H1 (cell line): ENCODE data around the gene NKAIN4. TPM values are rescaled to one million over a fixed set of nuclear protein-coding genes. Genes with fewer than 3 reads are reported as not detected.

Experiments
- BACH1 ChIP-seq: IDR thresholded peaks from 2 replicates; pipeline ENCODE4 v1.6.1; 2012; ENCODE audit warnings: low read length, improper control_type of control experiment
- MAFK ChIP-seq: IDR thresholded peaks from 2 replicates; pipeline ENCODE4 v1.6.1; 2012; ENCODE audit warnings: low read depth, mild to moderate bottlenecking, improper control_type of control experiment, low read length
- RNF2 ChIP-seq: fragments of 200-900, 300-1000 bp; sonication (generic); IDR thresholded peaks from 2 replicates; pipeline ENCODE4 v1.7.1; 2016; ENCODE audit warnings: borderline replicate concordance, low read depth, mild to moderate bottlenecking, antibody characterized with exemption, low read length; ENCODE audit not compliant: poor library complexity, severe bottlenecking; ENCODE audit errors: missing control alignments
- SP1 ChIP-seq: IDR thresholded peaks from 2 replicates; pipeline ENCODE4 v1.6.1; 2011; ENCODE audit warnings: low read depth, low read length
- polyA plus RNA-seq, 7 experiments: library from polyadenylated mRNA; depleted of rRNA in 3 of 7; stranded (reverse) in 5 of 7; unstranded in 2 of 7; fragments of >200 nt in 5 of 7; fragments of 200-250 nt in 2 of 7; gene quantifications; 1 replicate in 5 of 7; 2 replicates in 1 of 7; 4 replicates in 1 of 7; pipeline versions ENCODE4 v1.2.1 to v1.2.3, GENCODE V29; 2011 to 2013; ENCODE audit warnings: missing spikeins in 2 of 7, mixed read lengths in 2 of 7
- total RNA-seq: library from RNA; stranded (reverse); fragmentation: NEBNext Ultra II Directional; extraction: Animal tissue kit (Norgen Biotek cat#: 25700); gene quantifications from 2 replicates; pipeline ENCODE4 v1.2.1, GENCODE V29; 2021
- TF ChIP-seq, protein P1 (sequence below): IDR thresholded peaks from 2 replicates; pipeline ENCODE4 v1.6.1; 2012; ENCODE audit warnings: inconsistent platforms

The NKAIN4 gene
- total and polyA plus RNA-seq, 2 of the 8 experiments (the other 6 are each of a cell fraction or from before 2014, with no cell fraction given): 6.9 to 17.0 TPM

DNA sequence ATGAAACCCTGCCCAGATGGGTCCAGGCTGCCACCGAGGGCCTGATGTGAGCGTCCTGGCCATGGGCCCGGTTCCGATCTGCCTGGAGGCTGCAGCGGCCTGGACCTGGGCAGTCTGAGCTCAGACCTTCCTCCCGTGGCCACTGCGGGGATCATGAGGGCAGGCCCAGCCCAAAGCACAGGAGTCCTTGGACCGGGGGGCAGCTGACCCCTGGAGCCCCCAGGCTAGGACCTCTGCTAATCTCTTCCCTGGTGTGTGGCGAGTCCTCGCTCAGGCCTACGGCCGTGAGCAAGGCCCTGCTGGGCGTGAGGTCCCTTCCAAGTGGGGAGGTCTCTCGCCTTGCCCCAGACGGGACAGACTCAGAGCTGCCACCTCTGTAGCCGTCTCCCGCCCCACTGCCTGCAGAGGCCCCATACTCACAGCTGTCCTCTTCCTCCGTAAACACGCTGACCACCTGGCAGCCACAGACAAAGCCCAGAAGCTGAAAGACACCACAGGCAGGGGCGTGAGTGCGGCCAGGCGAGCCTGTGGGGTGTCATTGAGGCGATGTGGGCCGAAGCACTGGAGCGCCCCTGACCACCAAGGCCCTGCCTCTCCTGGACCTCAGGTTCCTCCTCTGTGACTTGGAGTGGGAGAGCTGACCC lies 10.5 kb downstream of the NKAIN4 start (continued):
- TF ChIP-seq, protein P1, sequence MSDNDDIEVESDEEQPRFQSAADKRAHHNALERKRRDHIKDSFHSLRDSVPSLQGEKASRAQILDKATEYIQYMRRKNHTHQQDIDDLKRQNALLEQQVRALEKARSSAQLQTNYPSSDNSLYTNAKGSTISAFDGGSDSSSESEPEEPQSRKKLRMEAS: no peak
- TF ChIP-seq MAFK: no peak
- TF ChIP-seq RNF2: no peak
- TF ChIP-seq SP1: no peak
- TF ChIP-seq BACH1: no peak
